GM19351 (cell line): ENCODE results near the gene MDP1.
A peak's percentile ranks its signal among the peaks of the same experiment; 100 is the strongest.

Experiments
- ATAC-seq: cut with Tn5 transposase; IDR thresholded peaks from one replicate; pipeline ENCODE4 v1.9.1; 2021; ENCODE audit warnings: mild to moderate bottlenecking, moderate library complexity; ENCODE audit not compliant: unreplicated experiment

MDP1 gene

DNA sequence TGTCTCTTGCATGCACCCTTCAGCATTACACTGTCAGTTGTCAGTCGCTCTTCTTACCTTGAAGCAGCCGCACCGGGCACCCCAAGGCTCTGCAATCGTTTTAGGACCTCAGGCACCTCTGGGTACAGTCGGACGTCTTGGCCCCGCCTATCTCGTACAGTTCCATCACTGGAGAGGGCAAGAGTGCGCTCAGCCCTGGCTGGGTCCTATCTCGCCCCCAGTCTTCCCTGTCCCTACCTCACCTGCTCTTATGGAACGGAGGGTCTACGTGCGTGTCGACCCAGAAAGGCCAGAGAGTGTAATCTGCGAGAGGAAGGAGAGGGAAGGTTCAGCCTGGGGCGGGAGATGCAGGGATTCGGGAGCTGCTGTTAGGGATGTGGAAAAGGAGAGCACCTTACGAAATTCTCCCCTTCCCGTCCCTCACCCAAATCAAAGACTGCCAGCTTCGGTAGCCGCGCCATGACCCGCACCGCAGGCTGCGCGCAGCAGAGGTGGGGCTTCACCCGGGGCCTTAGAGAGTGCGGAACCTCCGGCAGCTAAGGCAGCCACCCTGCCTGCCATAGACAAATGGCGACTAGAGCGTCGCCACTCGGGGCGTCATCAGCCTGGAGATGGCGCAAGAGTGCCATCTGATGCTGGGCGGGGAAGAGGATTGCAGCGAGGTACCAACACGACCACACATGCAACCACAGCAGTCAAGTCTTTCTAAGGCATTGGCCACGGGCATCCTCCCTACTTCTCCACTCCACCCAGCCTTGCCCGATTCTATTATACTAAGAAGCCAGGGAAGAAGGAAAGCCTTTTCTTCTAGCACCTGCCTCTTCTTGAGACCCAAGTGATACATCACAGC lies at the start of gene MDP1:
MDP1 (minus strand) TSS at position 572 of the 850 bp plus-strand sequence; CDS start at position 461, 111 bp downstream.
- peak; percentile 63 for ATAC-seq

DNA sequence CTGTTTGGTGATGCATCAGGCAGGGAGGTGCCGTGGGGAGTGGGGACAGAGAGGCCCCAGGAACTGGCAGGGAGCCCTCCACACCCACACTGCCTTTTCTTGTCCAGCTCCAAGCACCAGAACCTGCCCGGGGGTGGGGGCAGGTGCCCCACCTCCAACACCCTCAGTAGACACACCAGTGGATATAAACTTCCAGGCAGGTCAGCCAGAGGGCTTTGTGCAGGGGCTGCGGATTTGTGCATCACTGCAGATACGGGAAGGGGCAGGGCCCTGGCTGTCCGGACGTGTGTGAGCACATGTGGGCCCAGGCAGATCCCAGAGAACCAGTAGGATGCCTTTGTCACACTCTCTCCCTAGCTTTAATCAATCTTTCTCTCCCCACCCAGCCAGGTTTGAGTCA lies 48.4 kb upstream of the MDP1 start:
- no peak for ATAC-seq

DNA sequence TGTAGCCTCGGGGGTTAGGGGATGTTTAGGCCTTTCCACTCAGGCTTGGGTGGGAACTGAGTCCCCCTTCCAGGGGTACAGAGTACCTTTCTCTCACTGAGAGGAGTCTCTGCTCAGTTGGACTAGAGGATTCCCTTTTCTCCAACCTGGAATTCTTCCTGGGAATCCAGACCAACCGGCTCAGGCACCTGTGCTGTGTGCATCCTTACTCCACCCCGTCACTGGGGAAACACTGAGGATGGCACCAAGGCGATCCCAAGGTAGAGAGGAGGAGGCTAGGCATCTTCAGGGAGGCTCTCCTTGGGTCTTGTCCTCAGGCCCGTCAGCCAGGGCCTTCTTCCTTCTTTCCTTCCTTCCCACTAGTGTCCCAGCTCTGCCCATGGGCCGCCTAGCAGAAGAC lies 48.0 kb upstream of the MDP1 start:
- ATAC-seq = no peak

DNA sequence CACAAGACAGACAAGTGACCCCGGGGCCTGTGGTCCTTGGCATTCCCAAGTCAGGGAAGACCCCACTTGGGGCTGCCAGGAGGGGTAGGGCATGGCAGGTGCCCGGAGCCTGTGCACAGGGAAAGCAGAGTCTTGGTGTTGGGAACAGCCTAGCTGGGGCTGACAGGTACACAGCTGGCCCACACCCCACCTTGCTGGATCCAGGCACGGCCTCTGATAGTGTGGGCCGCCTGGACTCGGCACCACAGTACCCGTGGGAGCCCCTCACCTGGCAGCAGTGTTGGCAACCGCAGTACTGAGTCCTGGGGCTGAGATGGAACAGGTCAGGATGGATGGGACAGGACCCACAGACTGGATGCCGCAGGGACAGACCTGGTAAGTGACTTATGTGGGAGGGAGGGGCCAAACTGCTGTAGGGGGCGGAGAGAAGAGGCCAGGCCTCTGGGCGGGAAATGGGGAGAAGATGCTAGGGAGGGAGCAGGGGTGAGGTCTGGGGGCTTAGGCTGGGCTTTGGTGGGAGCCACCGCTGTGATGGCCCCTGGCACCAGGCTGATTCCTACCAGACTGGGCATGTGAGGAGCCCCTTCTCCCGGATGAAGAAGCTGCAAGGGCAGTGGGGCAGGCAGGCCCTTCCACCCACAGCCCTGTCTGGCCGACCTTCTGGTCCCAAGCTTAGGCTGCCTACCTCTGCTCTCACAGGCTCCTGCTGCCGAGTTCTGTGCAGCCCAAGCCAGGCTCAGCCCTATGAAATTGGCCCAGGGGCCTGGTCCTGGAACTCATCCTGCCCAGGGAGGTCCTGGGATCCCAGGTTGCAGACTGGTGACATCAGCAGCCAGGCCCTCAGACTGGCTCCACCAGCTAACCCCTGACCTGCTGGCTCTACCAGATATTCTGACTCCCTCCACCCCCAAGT lies 47.2 kb upstream of the MDP1 start, which contains the start of gene TGM1:
TGM1 (minus strand) TSS at position 357 of the 913 bp plus-strand sequence. CDS start 825 bp downstream, outside the sequence.
- ATAC-seq = no peak

DNA sequence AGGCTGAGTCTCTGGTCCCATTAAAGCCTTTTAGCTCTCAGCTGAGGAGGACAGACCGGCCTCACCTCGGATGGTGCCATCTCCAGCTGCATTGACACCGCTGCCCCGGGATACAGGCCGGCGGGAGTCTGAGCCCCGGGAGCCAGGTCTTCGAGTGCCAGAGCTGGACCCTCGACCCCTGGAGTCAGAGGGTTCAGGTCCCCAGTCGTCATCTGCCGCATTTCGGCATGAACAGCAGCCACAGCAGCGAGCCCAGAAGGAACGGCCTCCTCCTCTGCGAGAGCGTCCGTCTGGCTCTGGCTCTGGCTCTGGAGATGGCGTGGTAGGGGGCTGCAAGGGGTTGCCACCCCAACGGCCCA lies 46.1 kb upstream of the MDP1 start:
- ATAC-seq = no peak

DNA sequence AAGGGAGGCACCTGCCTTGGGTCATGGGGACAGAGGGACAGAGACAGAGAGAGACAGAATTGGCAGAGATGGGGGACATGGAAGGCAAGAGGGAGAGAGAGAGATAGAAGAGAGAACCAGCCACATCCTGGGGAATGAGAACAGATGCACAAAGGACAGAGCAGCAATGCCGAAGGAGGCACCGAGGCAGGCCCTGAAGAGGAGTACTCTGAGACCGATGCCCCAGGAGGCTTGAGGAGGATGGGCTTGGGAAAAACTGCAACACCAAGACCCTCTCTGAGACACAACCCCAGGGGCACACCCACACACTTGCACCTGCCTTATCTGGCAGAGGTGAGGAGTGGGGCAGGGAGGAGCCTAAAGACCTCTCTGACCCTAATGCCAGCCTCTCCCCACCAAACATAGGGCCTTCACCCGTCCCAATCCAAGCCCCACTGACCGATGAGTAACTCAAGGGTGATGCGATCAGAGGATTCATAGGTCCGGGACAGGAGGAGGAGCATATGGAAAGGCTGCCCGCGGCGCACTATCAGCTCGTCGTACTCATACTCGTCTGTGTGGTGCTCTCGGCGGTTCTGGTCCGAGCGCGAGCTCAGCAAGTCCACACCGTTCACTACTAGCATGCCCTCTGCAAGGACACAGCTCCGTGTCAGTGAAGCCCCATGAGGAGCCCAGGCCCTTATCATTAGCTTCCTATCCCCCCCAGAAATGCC lies 45.5 kb upstream of the MDP1 start:
- no peak for ATAC-seq

DNA sequence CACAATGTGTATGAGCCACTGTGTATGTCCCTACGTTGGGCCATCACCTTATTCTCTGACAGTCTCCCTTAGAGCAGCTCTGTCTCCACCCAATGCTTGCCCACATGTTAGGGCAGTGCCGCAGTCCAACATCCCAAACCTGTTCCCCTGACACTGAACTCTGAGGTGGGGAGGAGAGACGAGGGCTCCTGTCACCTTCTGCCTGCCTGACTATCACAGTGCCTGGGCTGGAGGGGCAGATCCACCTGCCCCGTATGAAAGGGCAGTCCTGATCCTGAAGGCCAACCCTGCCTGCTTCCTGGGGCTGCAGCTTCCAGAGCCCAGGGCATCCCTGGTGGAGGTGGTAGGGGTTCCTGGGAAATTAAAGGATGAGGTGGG lies 44.9 kb upstream of the MDP1 start:
- no peak for ATAC-seq

DNA sequence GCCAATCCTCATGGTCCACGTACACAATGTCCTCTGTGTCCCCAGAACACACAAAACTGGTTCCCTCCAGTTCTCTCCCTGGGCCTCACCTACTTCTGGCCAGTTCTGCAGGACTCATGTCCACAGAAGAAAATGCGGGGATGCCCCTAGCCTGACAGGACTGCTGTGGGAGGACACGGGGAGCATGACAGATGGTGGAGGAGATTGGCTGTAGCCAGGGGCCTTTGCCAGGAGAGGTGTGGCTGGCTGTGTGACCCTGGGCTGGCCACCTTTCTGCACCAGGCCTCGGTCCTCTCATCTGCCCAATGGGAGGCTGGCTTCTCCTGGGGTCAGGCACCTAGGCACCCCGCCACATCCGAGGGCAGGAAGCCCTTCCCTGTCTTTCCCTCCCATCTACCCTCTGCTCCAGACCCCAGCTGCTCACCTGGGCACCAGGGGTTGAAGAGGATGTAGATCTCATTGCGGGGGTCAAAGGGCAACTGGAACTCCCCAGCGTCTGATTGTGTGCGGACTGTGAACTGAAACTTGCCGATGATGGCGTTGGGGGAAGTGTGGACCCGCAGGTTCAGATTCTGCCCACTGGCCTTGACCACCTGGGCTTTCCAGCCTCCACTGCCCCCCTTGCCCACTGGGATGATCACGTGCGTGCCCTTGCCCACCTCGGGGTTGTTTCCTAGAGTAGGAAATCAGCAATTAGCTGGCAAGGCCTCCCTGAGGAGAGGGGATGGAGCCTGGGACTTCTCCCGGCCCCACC lies 44.3 kb upstream of the MDP1 start:
- ATAC-seq = no peak

DNA sequence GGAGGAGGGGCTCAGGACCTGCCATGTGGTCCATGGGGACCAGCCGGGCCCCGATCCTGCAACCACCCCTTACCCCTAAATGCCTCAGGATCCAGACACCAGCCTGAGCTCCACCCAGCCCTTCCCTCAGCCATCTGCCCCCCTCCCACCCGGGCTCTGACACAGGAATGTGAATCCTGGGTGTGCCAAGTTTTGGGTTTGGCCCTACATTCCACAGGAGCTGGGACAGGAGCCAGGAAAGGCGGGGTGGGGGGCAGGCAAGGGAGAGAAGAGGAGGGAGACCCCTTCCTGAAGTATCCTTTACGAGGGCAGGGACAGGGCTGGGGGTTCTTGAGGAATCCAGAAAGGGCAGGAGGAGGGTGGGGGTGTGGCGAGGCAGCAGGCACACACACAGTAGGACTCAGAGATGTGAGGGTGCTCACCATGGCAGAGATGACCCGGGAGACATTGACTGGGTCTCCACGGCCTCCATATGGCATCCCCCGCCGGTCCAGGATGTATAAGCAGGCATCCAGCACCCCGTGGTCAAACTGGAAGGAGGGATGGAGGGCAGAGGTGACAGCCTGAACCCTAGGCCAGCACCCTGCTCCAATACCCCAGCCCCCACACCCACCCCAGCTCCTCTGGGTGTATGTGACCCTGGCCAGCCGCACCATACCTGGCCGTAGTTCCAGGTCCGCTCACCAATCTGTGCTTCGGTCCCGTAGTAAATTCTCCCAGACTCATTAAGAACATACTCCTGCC lies 43.6 kb upstream of the MDP1 start:
- no peak for ATAC-seq

DNA sequence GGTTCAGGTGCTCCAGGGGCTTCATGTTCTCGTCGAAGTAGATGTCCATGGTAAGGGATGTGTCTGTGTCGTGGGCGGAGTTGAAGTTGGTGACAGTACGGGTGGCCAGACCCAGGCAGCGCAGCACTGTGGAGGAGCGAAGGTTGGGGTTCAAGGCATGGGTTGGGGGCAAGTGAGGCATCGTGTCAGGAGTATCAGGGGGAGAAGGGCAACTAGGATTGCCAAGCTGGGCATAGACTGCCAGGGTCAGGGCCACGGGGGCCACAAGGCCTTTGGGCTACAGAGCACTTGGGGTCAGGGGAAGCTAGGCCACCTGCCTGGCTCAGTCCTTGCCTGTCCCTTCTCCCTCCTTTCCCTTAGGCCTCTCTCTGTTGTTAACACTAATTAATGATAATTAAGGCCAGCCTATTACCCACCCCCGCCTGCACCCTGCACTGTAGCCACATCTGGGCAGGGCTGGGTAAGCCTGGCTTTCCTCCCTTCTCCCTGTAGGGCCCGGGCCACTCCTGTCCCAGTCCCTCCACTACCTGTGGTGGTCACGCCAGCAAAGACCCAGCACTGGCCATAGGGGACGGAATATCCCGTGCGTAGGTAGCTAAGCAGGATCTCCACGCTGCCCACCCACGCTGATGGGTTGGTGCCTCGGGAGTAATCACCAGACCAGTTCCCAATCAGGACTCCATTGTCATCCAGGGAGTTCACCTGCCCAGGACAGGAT lies 42.8 kb upstream of the MDP1 start:
- ATAC-seq = no peak

DNA sequence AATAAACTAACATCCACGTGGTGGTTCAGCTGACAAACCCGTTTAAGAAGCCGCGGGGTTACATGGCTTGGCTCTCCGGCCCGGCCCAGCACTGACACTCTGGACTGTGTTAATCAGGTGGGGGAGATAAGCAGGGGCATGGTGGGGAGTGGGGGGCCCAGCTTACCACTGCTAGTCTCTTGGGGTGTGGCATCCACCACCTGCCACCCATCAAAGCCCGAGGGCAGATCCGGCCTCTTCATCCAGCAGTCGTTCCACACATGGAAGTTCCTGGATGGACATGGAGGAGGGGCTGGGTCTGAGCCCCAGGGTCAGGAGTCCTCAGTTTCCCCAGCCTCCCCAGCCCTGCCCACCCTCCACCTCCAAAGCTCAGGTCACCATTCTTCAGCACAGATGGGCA lies 42.3 kb upstream of the MDP1 start:
- no peak for ATAC-seq

DNA sequence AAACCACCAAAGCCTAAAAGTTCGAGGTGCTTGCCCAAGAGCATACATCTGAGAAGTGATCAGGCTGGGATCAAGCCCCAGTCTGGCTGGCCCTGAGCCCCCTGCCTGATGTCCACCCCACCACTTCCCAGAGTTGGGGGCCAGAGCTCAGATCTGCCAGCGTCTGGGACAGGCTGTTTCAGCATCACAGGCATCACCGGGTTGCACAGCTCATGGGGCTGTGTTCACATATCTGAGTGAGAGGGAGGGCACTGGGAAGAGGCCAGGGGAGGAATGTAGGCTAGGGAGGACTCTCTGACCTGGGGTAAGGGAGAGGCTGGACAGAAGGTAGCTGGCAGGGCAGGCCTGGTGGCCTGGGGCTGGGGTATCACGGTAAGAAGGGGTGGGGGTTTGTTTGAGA lies 41.1 kb upstream of the MDP1 start:
- ATAC-seq = no peak

DNA sequence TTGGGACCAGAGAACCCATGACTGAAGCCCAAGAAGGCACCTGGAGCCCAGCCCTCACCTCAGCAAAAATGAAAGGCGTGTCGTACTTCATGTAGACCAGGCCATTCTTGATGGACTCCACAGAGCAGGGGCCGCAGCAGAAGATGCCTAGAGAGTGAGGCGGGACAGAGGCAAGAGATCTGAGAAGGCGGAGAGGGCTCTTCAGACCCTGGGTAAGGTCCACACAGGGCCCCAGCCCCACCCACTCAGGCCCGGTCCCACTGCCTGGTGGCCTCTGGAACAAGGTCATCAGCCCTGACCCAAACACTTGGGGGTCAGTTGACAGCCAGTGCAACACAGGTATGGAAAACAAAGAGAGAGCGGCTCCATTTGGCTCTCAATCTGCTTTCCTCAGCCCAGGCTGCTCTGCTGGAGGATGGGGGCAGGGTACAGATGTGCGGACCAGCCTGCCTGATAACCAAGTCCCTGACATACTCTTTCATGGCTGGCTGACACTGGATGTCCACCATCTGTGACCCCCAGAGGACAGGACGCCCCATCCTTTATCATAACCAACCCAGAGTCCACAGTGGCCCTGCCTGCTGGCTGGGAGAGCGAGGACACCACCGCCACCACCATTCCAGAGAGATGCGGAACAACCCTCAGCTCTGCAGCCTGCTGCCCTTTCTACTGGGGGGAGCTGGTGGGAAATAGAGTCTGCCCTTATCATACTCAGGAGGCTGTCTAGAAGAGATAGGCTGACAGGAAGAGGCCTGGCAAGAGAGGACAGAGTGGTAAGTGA lies 40.3 kb upstream of the MDP1 start:
- ATAC-seq = no peak

DNA sequence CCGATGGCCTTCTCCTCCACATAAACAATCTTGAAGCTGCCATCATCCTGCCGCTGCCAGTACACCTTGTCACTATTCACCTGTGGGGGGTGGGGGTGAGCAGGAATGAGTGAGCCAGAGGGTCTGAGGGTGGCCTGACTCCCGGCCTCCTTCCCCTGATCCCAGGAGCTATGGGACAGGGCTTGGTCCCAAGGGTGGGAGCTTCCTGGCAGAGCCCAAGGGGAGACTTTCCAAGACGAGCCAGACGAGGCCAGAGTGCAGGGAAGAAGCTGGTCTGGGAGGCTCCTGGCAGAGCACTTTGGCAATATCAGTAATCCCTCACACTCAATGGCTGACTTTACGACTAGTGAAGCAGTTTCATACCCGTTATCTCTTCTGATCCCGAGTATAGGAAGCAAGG lies 39.6 kb upstream of the MDP1 start:
- no peak for ATAC-seq

DNA sequence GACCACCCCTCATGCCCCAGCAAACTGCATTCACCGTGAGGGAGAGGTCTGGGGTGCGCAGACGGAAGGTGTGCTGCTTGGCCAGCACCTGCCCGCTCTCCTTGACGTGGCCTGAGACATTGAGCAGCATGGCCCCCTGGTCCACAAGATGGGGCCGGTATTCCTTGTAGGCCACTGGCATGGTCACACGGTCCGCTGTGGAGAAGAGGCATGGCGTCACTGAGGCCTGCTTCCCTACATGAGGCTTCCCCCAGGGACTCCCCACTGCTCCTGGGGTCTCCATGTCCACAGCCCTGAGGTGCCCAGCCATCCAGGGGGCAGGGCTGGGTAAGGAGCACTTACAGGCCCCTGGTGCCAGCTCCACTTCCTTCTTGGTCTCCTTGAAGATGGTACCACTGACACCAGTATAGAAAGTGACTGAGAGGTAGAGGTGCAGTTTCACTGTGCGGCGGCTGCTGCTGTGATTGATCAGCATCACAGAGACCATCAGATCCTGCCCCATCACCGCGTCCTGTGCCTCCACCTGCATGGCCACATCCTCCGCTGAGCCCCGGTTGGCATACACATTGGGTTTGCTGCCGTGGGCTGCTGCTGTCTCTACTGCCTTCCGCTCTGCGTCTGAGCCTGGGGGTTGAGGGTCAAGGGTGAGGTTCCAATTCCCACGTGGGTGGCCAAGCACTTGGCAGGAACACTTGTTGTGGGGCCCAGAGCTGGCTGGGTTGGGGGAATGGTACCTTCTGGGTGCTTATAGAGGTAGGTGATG lies 38.9 kb upstream of the MDP1 start:
- ATAC-seq = no peak

DNA sequence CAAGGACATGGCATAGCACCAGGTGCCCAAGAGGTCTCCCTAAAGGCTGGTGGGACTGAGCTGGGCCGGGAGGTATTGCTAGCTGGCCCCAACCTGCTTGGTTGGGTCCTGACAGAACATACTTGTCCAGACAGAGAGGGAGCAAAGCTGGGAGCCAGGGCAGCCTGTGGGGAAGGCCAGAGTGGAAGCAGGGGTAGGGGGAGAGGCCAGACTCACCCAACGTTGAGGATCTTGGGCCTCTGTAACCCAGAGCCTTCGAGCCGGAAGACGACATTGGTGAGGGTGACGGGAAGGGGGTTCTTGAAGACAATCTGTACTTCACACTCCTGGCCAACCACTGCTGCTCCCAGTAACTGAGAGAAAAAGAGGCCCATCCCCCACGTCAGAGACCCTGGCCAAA lies 38.1 kb upstream of the MDP1 start:
- ATAC-seq = no peak

DNA sequence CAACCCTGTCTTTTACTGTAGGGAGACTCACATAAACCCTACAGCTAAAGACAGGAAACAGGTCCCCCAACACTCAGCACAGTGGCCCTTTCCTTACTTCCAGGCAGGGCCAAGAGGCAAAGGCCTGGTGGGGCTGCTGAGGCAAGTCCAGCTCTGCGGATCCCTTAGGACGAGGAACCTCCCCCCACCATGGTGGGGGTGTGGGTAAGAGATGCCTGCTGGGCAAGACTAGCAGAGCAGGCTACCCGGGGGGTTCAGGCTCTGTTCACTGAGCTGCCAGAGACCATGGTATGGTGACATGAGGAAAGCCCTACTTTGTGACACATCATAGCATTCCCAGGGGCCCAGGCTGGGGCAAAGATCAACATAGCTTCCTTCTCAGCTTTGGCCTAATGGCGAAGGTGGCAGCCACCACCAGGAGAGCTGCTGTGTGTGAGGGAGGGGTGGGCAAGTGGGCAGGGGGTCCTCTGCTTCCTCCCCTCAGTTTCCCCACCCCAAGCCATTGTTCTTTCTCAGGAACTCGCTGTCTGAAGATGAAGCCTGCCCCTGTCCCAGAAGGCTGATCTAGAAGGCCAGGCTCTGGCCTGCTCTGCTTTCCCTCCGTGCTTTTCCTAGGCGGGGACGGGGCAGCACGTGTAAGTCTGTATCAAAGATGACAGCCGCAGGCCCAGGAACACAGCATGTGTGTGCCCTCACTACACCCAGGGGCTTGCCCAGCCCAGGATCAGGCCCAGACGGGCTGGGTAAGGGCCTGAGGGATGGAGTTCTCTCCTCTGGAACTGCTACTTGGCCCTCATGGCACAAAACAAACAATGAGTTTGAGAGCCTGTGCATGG lies 36.6 kb upstream of the MDP1 start:
- ATAC-seq = no peak
